Liver (tissue), 9 donors: Measurements from ENCODE around the gene KCTD12. TPM values are rescaled to one million over a fixed set of nuclear protein-coding genes. Genes with fewer than 3 reads are reported as not detected.

Experiments used
- DNase-seq: peaks from one replicate; pipeline ENCODE4 v3.0.0-alpha.2; 2017; ENCODE audit warnings: low spot score
- H3K27ac ChIP-seq, 2 donors: one replicate each; pipeline ENCODE4 v1.7.0; 2013; ENCODE audit warnings: inconsistent platforms in 2 of 2, low read length in 2 of 2, control low read depth in 1 of 2, low read depth in 1 of 2, mild to moderate bottlenecking in 1 of 2
- H3K27me3 ChIP-seq, 4 donors: one replicate each; pipeline versions ENCODE4 v1.6.1 to v1.7.0; 2013; ENCODE audit warnings: low read length in 3 of 4, inconsistent platforms in 1 of 4, mild to moderate bottlenecking in 1 of 4, moderate library complexity in 1 of 4; ENCODE audit not compliant: control insufficient read depth in 4 of 4, insufficient read depth in 4 of 4
- H3K36me3 ChIP-seq, 4 donors: one replicate each; pipeline versions ENCODE4 v1.6.1 to v1.7.0; 2013; ENCODE audit warnings: low read length in 3 of 4, mild to moderate bottlenecking in 3 of 4, low read depth in 1 of 4, moderate library complexity in 1 of 4; ENCODE audit not compliant: control insufficient read depth in 4 of 4, insufficient read depth in 3 of 4
- H3K4me1 ChIP-seq, 4 donors: one replicate each; pipeline versions ENCODE4 v1.6.1 to v1.7.0; 2013; ENCODE audit warnings: low read length in 3 of 4, mild to moderate bottlenecking in 3 of 4, moderate library complexity in 1 of 4; ENCODE audit not compliant: control insufficient read depth in 4 of 4, insufficient read depth in 4 of 4
- H3K4me3 ChIP-seq, 3 donors: one replicate each; pipeline versions ENCODE4 v1.6.1 to v1.7.0; 2013; ENCODE audit warnings: low read length in 3 of 3, control low read depth in 1 of 3, low read depth in 1 of 3, mild to moderate bottlenecking in 1 of 3
- H3K9ac ChIP-seq, 2 donors: one replicate each; pipeline ENCODE4 v1.7.0; 2013; ENCODE audit warnings: low read length in 2 of 2, mild to moderate bottlenecking in 2 of 2, moderate library complexity in 2 of 2, control low read depth in 1 of 2, low read depth in 1 of 2
- H3K9me3 ChIP-seq, 4 donors: one replicate each; pipeline versions ENCODE4 v1.6.1 to v1.7.0; 2013; ENCODE audit warnings: low read length in 3 of 4; ENCODE audit not compliant: control insufficient read depth in 4 of 4
- ATF3 ChIP-seq: IDR thresholded peaks from 2 replicates; pipeline ENCODE4 v1.6.1; 2016; ENCODE audit warnings: antibody characterized with exemption
- FOXA1 ChIP-seq: IDR thresholded peaks from 2 replicates; pipeline ENCODE4 v1.6.1; 2016; ENCODE audit warnings: antibody characterized with exemption
- GABPA ChIP-seq, 2 donors: IDR thresholded peaks in 1 of 2; conservative IDR thresholded peaks in 1 of 2; 2 replicates each; pipeline ENCODE4 v1.6.1; 2016; ENCODE audit warnings: antibody characterized with exemption in 2 of 2, mild to moderate bottlenecking in 1 of 2, moderate library complexity in 1 of 2
- SP1 ChIP-seq: IDR thresholded peaks from 2 replicates; pipeline ENCODE4 v1.6.1; 2018; ENCODE audit warnings: antibody characterized with exemption, mild to moderate bottlenecking
- TAF1 ChIP-seq: conservative IDR thresholded peaks from 2 replicates; pipeline ENCODE4 v1.6.1; 2016; ENCODE audit warnings: antibody characterized with exemption, mild to moderate bottlenecking
- WGBS: extraction: QIAGEN DNeasy Blood & Tissue Kit; methylation state at CpG from one replicate; pipeline ENCODE4 v1.1.7; 2013; 5-methylcytosine and 5-hydroxymethylcytosine counted together
- polyA plus RNA-seq, 2 donors: library from polyadenylated mRNA; stranded (reverse) in 1 of 2; unstranded in 1 of 2; fragments of 200-250 nt in 1 of 2; fragments of >200 nt in 1 of 2; fragmentation: Nextera tagmentation in 1 of 2; extraction: Ambion mirVana in 1 of 2; gene quantifications; one replicate each; pipeline versions ENCODE4 v1.2.1 to v1.2.3, GENCODE V29; 2013 to 2015
- total RNA-seq, 2 donors: library from RNA; depleted of rRNA; stranded (reverse); fragments of >200 nt; gene quantifications; one replicate each; pipeline ENCODE4 v1.2.3, GENCODE V29; 2014
- donor health status: healthy.
- donor health status: healthy.
- donor health status: healthy.
- donor health status: healthy.
- donor health status: healthy.

Gene KCTD12
- total and polyA plus RNA-seq, 4 donors, result 1.5 to 14.8 (median 6.6) TPM

DNA sequence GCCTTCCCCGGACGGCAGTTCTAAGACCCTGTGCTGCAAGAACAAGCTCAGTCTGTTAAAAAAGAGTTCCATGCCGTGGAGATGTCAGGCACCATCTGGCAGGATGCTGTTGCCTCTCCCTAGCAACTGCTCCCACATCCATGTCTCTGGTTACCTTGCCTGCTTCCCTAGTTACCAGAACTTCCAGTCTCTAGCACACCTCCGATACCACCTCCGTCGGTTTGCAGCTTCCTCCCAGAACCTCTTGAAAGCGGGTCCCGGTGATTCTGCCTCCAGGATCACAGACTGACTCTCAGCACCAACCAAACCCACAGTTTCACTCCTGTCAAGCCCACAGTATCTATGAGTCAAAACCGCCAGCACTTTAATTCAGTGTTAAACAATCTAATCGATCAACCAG, 55.4 kb downstream of the KCTD12 start:
- Histone ChIP-seq H3K27me3 (peaks cover 0 to 3% (median 0%) of the 10 kb centered on the region in 4 donors), H3K9ac (no peak overlapping the region), H3K9me3 (no peaks in the 10 kb centered on the region), H3K27ac (no peak overlapping the region), H3K4me1 (no peaks in the 10 kb centered on the region), H3K4me3 (no peak overlapping the region), H3K36me3 (no peaks in the 10 kb centered on the region)
- no peak for TF ChIP-seq TAF1
- no peak for TF ChIP-seq GABPA (IDR thresholded peaks at IDR 0.05 in 1 of 2, conservative IDR thresholded peaks at IDR 0.05 in 1 of 2)
- TF ChIP-seq FOXA1, result no peak
- TF ChIP-seq ATF3, result no peak
- TF ChIP-seq SP1, result no peak
- DNase-seq, result no peak
- WGBS, result 88% methylated on average over 10 of the region's 10 CpGs

Other genes starting within 250 kb of the KCTD12 start
- under 1 TPM in 1 of 2 donors, not detected in 1; 0.08 TPM for gene ACOD1, start 62.1 kb upstream of the KCTD12 start, total RNA-seq
- gene ACOD1, start 62.1 kb upstream of the KCTD12 start, polyA plus RNA-seq, result not detected
- 10 to 100 TPM; 17.6 to 18.2 TPM for gene CLN5, start 105.7 kb upstream of the KCTD12 start, total RNA-seq
- 10 to 100 TPM; 11.6 to 12.0 TPM for gene CLN5, start 105.7 kb upstream of the KCTD12 start, polyA plus RNA-seq
- 10 to 100 TPM; 42.5 to 60.4 TPM for gene FBXL3, start 140.8 kb upstream of the KCTD12 start, total RNA-seq
- 10 to 100 TPM; 10.2 to 13.6 TPM for gene FBXL3, start 140.8 kb upstream of the KCTD12 start, polyA plus RNA-seq